HG03060 (cell line): Measurements from ENCODE around the gene ARL17B.
"Not testable (repeated sequence)": the region's sequence is repeated elsewhere in the genome, so short reads cannot be mapped to it uniquely, and the experiment has no call there.

Experiments used
- ATAC-seq: cut with Tn5 transposase; IDR thresholded peaks from one replicate; pipeline ENCODE4 v1.9.1; 2021; ENCODE audit warnings: low read depth, moderate number of reproducible peaks; ENCODE audit not compliant: unreplicated experiment

Gene ARL17B

DNA sequence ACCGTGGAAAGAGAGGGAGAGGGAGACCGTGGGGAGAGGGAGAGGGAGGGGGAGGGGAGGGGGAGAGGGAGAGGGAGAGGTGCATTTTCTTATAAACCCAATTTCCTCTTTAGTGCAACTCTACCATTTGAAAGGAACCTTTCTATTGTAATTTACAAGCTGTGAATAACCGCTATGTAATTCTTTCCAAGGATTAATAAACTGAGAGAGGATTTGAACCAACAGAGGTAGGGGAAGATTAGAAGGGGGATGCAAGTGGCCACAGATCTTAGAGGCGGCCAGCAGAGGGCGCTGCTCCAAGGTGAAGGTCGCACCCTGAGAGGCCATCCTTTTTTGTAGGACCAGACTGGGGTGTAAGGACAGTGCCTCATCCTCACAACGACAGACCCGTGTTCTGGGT is 107.8 kb downstream of the ARL17B start:
- not testable (repeated sequence) for ATAC-seq

DNA sequence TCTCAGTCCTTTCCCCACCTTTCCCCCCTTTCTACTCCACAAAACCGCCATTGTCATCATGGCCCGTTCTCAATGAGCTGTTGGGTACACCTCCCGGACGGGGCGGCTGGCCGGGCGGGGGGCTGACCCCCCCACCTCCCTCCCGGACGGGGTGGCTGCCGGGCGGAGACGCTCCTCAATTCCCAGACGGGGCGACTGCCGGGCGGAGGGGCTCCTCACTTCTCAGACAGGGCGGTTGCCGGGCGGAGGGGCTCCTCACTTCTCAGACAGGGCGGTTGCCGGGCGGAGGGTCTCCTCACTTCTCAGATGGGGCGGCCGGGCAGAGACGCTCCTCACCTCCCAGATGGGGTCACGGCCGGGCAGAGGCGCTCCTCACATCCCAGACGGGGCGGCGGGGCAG is 108.8 kb downstream of the ARL17B start:
- ATAC-seq: not testable (repeated sequence)

DNA sequence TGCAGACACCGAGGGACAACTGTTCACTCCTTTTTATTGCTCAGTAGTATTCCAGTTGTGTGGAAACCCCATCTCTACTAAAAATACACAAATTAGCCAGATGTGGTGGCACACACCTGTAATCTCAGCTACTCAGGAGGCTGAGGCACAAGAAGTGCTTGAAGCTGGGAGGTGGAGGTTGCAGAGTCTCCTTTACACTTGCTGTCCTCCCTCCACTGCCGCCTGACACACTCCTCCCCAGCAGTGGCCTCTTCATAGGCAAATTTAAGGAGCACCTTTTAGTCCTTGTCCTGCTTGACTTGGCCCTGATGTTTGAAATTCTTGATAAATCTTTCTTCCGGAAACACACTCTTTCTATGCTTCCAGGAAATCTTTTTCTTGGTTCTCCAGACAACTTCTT is 112.4 kb downstream of the ARL17B start:
- not testable (repeated sequence) for ATAC-seq

DNA sequence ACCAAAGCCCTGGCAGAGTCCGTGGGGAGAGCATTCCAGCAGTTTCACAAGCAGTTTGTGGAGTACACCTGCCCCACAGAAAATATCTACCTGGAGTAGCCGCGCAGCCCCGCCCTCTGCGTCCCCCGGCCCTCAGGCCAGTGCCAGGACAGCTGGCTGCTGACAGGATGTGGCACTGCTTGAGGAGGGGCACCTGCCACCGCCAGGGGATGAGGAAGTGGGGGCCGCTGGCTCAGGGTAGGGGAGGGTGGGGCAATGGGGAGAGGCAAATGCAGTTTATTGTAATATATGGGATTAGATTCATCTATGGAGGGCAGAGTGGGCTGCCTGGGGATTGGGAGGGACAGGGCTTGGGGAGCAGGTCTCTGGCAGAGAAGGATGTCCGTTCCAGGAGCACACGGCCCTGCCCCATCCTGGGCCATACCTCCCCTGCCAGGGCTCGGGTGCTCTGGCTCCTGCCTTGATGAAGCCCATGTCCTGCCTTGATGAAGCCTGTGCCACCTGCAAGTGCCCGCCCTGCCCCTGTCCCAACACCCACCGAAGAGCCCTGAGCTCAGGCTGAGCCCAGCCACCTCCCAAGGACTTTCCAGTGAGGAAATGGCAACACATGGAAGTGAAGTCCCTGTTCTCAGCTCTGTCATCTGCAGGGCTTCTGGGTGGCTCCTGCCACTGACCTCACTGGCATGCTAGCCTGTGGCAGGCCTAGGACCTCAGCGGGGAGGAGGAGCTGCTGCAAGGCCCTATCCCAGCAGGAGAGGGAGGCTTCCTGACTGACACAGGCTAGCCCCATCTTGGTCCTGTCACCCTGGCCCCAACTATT is 116.4 kb downstream of the ARL17B start:
- ATAC-seq: not testable (repeated sequence)

DNA sequence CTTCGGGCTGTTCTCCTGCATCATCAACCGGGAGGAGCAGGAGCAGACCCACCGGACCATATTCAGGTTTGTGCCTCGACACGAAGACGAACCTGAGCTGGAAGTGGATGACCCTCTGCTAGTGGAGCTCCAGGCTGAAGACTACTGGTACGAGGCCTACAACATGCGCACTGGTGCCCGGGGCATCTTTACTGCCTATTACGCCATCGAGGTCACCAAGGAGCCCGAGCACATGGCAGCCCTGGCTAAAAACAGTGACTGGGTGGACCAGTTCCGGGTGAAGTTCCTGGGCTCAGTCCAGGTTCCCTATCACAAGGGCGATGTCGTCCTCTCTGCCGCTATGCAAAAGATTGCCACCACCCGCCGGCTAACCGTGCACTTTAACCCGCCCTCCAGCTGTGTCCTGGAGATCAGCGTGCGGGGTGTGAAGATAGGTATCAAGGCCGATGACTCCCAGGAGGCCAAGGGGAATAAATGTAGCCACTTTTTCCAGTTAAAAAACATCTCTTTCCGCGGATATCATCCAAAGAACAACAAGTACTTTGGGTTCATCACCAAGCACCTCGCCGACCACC is 117.1 kb downstream of the ARL17B start:
- ATAC-seq: not testable (repeated sequence)

DNA sequence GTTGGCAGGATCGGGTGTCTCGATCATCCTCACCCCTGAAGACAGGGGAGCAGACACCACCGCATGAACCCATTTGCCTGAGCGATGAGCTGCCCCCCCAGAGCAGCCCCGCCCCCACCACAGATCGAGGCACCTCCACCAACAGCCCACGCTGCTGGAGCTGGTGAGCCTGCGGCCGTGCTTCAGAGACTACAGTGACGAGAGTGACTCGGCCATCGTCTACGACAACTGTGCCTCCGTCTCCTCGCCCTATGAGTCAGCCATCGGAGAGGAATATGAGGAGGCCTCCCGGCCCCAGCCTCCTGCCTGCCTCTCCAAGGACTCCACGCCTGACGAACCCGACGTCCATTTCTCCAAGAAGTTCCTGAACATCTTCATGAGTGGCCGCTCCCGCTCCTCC is 117.6 kb downstream of the ARL17B start:
- not testable (repeated sequence) for ATAC-seq

DNA sequence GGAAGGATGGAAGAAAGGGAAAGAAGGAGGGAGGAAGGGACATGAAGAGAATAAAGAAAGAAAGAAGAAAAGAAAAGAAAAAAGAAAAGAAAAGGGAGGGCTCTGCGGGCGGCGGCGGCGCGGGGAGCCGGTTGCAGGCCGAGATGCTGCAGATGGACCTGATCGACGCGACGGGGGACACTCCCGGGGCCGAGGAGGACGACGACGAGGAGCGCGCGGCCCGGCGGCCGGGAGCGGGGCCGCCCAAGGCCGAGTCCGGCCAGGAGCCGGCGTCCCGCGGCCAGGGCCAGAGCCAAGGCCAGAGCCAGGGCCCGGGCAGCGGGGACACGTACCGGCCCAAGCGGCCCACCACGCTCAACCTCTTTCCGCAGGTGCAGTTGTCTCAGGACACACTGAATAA is 118.1 kb downstream of the ARL17B start:
- not testable (repeated sequence) for ATAC-seq

DNA sequence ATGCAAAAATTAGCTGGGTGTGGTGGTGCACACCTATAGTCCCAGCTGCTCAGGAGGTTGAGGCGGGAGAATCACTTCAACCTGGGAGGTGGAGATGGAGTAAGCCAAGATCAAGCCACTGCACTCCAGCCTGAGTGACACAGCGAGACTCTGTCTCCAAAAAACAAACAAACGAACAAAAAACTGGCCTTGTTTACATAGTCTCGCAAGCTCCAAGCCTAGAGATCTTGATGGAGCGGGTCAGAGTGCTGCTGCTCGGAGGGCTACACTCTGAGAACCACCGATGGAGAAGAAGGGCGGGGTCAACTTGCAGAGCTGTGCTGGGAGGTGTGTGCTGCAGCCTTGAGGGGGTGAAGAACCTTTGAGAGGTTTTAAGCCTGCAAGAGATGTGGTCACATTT is 130.2 kb downstream of the ARL17B start:
- not testable (repeated sequence) for ATAC-seq

DNA sequence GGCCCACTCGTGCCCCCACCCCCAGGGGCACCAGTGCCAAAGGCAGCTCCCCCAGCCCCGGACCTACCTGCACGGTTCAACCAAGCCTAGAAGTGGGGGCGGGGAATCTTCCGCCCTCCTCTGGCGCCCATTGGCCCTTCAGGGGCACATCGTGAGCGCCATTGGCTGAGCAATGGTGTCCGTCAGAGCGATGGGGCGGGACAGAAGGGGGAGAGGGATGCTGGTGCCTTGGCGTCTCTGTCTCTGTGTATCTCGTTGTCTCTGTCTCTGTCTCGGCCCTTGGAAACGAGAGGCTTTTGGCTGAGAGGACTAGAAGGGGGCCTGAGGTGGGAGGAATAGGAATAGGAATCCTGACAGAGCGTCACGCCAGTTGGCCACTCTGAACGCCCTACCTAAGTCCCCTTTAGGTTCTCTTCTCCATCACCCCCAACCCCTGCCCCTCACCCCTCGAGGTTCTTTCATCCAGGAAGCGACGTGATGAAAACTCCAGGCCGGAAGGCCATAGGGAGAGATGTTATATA is 136.2 kb downstream of the ARL17B start:
- peak; percentile 91 for ATAC-seq

DNA sequence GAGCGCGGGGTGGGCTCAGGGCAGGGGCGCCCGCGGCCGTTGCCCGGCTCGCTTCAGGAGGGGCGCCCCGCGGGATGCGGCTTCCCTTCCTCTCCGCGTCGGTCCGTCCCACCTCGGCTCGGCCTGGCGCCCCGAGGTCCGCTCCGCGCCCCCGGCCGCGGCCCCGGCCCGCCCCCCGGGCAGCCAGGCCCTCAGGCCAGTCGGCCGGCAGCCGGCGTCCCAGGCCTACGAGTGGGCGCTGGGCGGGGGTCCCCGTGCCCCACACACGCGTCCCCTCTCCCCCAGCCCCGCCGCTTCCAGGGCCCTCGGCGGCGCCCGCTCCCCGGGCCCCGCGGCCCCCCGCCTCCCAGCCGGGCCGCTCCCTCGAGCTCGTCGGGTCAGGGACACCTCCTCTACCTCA is 136.7 kb downstream of the ARL17B start:
- not testable (repeated sequence) for ATAC-seq
